Loucy (cell line): ENCODE measurements around the gene NADSYN1.

Experiments
- H2AFZ ChIP-seq: fragments of 200-600 bp; sonication (generic); 2 replicates; pipeline ENCODE4 v1.6.0; 2016; ENCODE audit warnings: antibody characterized with exemption, mild to moderate bottlenecking, low read length, moderate library complexity
- H3F3A ChIP-seq: fragments of 200-600 bp; 2 replicates; pipeline ENCODE4 v1.6.0; 2016; ENCODE audit warnings: antibody characterized with exemption, low read depth, mild to moderate bottlenecking
- H3K27me3 ChIP-seq: fragments of 200-600 bp; sonication (generic); 2 replicates; pipeline ENCODE4 v1.6.1; 2014; ENCODE audit warnings: low read length, mild to moderate bottlenecking; ENCODE audit not compliant: insufficient read depth, poor library complexity, severe bottlenecking
- H3K36me3 ChIP-seq: fragments of 200-600 bp; sonication (generic); 2 replicates; pipeline ENCODE4 v1.6.1; 2016; ENCODE audit warnings: low read length; ENCODE audit not compliant: insufficient read depth
- H3K4me1 ChIP-seq: fragments of 200-600 bp; sonication (generic); 2 replicates; pipeline ENCODE4 v1.5.1; 2014; ENCODE audit warnings: low read length, mild to moderate bottlenecking; ENCODE audit not compliant: insufficient read depth, poor library complexity, severe bottlenecking
- H3K4me2 ChIP-seq: fragments of 200-600 bp; sonication (generic); 2 replicates; pipeline ENCODE4 v1.6.0; 2014; ENCODE audit warnings: antibody characterized with exemption, low read length, low read depth, mild to moderate bottlenecking; ENCODE audit not compliant: poor library complexity, severe bottlenecking
- H3K4me3 ChIP-seq: fragments of 200-600 bp; sonication (generic); 2 replicates; pipeline ENCODE4 v1.5.1; 2014; ENCODE audit warnings: low read length, mild to moderate bottlenecking, mixed read lengths; ENCODE audit not compliant: poor library complexity, severe bottlenecking
- H3K79me2 ChIP-seq: fragments of 200-600 bp; sonication (generic); 2 replicates; pipeline ENCODE4 v1.6.1; 2014; ENCODE audit warnings: low read length; ENCODE audit not compliant: insufficient read depth
- H3K9ac ChIP-seq: fragments of 200-600 bp; sonication (generic); 2 replicates; pipeline ENCODE4 v1.6.0; 2014; ENCODE audit warnings: mild to moderate bottlenecking, low read depth, low read length, moderate library complexity; ENCODE audit not compliant: poor library complexity, severe bottlenecking
- H3K9me2 ChIP-seq: fragments of 200-600 bp; sonication (generic); replicated peaks from 2 replicates; pipeline ENCODE4 v1.6.1; 2016; ENCODE audit warnings: low read depth, low read length, mixed read lengths
- H3K9me3 ChIP-seq: fragments of 200-600 bp; sonication (generic); 2 replicates; pipeline ENCODE4 v1.6.1; 2014; ENCODE audit warnings: mild to moderate bottlenecking, antibody characterized with exemption, low read length, low read depth; ENCODE audit not compliant: insufficient read depth
- H4K20me1 ChIP-seq: fragments of 200-600 bp; sonication (generic); 2 replicates; pipeline ENCODE4 v1.6.0; 2014; ENCODE audit warnings: antibody characterized with exemption, low read length, mild to moderate bottlenecking; ENCODE audit not compliant: insufficient read depth, poor library complexity, severe bottlenecking
- CTCF ChIP-seq: fragments of 200-600 bp; sonication (generic); conservative IDR thresholded peaks from 2 replicates; pipeline ENCODE4 v1.5.1; 2014; ENCODE audit warnings: mild to moderate bottlenecking, antibody characterized with exemption, low read length
- EZH2phosphoT487 ChIP-seq: fragments of 200-600 bp; IDR thresholded peaks from 2 replicates; pipeline ENCODE4 v1.6.1; 2018; ENCODE audit warnings: antibody characterized with exemption, mild to moderate bottlenecking, moderate library complexity, borderline replicate concordance

NADSYN1 gene

GRCh38 chr11:71437879-71438278, 15.1 kb upstream of the NADSYN1 start:
- H3K9me2 ChIP-seq: no peaks in the 10 kb centered on the region
- no peak overlapping the region for H3K9ac ChIP-seq
- TF ChIP-seq EZH2phosphoT487 (no peak), CTCF (no peak)
- no peaks in the 10 kb centered on the region for H3K4me1 ChIP-seq
- H3K4me2 ChIP-seq: no peak overlapping the region
- no peaks in the 10 kb centered on the region for H3F3A ChIP-seq
- H3K27me3 ChIP-seq: no peaks in the 10 kb centered on the region
- no peak overlapping the region for H2AFZ ChIP-seq
- no peaks in the 10 kb centered on the region for H3K9me3 ChIP-seq
- no peaks in the 10 kb centered on the region for H4K20me1 ChIP-seq
- peaks cover 50% of the 10 kb centered on the region; the same call in 1 of the 2 replicates for H3K36me3 ChIP-seq
- no peak overlapping the region for H3K4me3 ChIP-seq
- H3K79me2 ChIP-seq: no peaks in the 10 kb centered on the region

GRCh38 chr11:71438650-71439049, 14.4 kb upstream of the NADSYN1 start:
- H3K27me3 ChIP-seq: no peaks in the 10 kb centered on the region
- H3K36me3 ChIP-seq: peaks cover 58% of the 10 kb centered on the region; the same call in 1 of the 2 replicates
- H3K4me1 ChIP-seq: no peaks in the 10 kb centered on the region
- TF ChIP-seq CTCF: no peak
- TF ChIP-seq EZH2phosphoT487: no peak
- no peaks in the 10 kb centered on the region for H3K9me3 ChIP-seq
- H3F3A ChIP-seq: no peaks in the 10 kb centered on the region
- no peak overlapping the region for H2AFZ ChIP-seq
- no peaks in the 10 kb centered on the region for H3K9me2 ChIP-seq
- no peak overlapping the region for H3K4me2 ChIP-seq
- H4K20me1 ChIP-seq: no peaks in the 10 kb centered on the region
- H3K9ac ChIP-seq: no peak overlapping the region
- H3K4me3 ChIP-seq: no peak overlapping the region
- H3K79me2 ChIP-seq: no peaks in the 10 kb centered on the region

- no peaks in the 10 kb centered on the region for H3K9me3 ChIP-seq
- peaks cover 67% of the 10 kb centered on the region; the same call in 1 of the 2 replicates for H3K36me3 ChIP-seq
- no peaks in the 10 kb centered on the region for H3K27me3 ChIP-seq
- H3K4me3 ChIP-seq: no peak overlapping the region
- no peaks in the 10 kb centered on the region; the same call in 1 of the 2 replicates for H3K79me2 ChIP-seq
- H4K20me1 ChIP-seq: no peaks in the 10 kb centered on the region
- no peak overlapping the region for H3K4me2 ChIP-seq
- no peaks in the 10 kb centered on the region for H3F3A ChIP-seq
- no peak for TF ChIP-seq EZH2phosphoT487
- TF ChIP-seq CTCF: no peak
- H2AFZ ChIP-seq: no peak overlapping the region
- H3K9ac ChIP-seq: no peak overlapping the region
- no peaks in the 10 kb centered on the region for H3K4me1 ChIP-seq
- H3K9me2 ChIP-seq: no peaks in the 10 kb centered on the region
These were observed 12.8 kb upstream of the NADSYN1 start for GRCh38 chr11:71440021-71440755.
